ENCODE measurements around the gene PKNOX2.

DNA sequence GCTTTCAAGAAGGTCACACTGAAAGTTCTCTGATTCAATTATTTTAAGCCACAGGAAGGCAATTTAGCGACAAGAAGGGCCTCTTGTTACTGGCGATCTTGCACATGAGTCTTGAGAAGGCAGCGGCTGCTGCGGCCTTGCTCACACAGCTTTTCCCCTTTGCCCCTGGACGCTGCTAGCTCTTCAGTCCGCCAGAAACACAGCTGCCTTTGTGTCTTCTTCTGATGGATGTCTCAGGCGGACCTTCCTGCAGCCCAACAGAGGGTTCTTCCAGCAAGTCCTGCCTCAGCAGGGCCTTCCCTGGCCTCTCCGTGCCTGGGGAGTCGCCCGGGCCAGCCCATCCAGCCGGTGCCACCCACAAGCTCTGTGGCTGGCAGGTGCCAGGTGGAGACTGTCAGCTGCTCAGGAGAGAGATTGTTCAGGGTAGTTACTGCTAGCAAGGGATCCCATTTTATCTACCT, 59.4 kb downstream of the PKNOX2 start:
- TF ChIP-seq, protein P1, sequence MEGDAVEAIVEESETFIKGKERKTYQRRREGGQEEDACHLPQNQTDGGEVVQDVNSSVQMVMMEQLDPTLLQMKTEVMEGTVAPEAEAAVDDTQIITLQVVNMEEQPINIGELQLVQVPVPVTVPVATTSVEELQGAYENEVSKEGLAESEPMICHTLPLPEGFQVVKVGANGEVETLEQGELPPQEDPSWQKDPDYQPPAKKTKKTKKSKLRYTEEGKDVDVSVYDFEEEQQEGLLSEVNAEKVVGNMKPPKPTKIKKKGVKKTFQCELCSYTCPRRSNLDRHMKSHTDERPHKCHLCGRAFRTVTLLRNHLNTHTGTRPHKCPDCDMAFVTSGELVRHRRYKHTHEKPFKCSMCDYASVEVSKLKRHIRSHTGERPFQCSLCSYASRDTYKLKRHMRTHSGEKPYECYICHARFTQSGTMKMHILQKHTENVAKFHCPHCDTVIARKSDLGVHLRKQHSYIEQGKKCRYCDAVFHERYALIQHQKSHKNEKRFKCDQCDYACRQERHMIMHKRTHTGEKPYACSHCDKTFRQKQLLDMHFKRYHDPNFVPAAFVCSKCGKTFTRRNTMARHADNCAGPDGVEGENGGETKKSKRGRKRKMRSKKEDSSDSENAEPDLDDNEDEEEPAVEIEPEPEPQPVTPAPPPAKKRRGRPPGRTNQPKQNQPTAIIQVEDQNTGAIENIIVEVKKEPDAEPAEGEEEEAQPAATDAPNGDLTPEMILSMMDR (conservative IDR thresholded peaks at IDR 0.05): no peak
- TF ChIP-seq ZFX (IDR thresholded peaks at IDR 0.05): no peak

Measured in C4-2B (cell line).